SH-SY5Y (cell line): ENCODE results near the gene C1QTNF8.

Source experiments
- GATA2 ChIP-seq: IDR thresholded peaks from 2 replicates; pipeline ENCODE4 v1.6.1; 2011; ENCODE audit warnings: mild to moderate bottlenecking, low read depth, low read length
- GATA3 ChIP-seq: IDR thresholded peaks from 2 replicates; pipeline ENCODE4 v1.6.1; 2011; ENCODE audit warnings: low read depth, mild to moderate bottlenecking, low read length, moderate library complexity

- TF ChIP-seq GATA3 (no peak), GATA2 (no peak)
Observed at GRCh38 chr16:1116693-1117077, 20.6 kb upstream of the C1QTNF8 start.
